HepG2 (cell line): ENCODE data around the gene NOS1AP. TPM values are rescaled to one million over a fixed set of nuclear protein-coding genes. Genes with fewer than 3 reads are reported as not detected.

Experiments
- JUN ChIP-seq: sonication (generic); formaldehyde crosslinking; IDR thresholded peaks from 2 replicates; pipeline ENCODE4 v1.4.0; 2020; ENCODE audit warnings: mild to moderate bottlenecking, missing genetic modification reagents
- THYN1 ChIP-seq: sonication (generic); formaldehyde crosslinking; IDR thresholded peaks from 2 replicates; pipeline ENCODE4 v1.8.1; 2023; ENCODE audit warnings: low read depth, mild to moderate bottlenecking, moderate library complexity, missing genetic modification reagents, borderline replicate concordance
- TRIM24 ChIP-seq: sonication (generic); formaldehyde crosslinking; IDR thresholded peaks from 2 replicates; pipeline ENCODE4 v1.8.0; 2022; ENCODE audit warnings: mild to moderate bottlenecking, missing genetic modification reagents
- ZNF883 ChIP-seq: sonication (generic); formaldehyde crosslinking; IDR thresholded peaks from 2 replicates; pipeline ENCODE4 v1.5.1; 2020; ENCODE audit warnings: mild to moderate bottlenecking, missing genetic modification reagents; ENCODE audit errors: not compliant biosample characterization
- polyA plus RNA-seq, 8 experiments: library from polyadenylated mRNA; depleted of rRNA in 3 of 8; stranded (reverse) in 7 of 8; unstranded in 1 of 8; fragments of >200 nt; fragmentation: Illumina TruSeq in 4 of 8; extraction: Trizol in 4 of 8; gene quantifications; 2 replicates each; pipeline versions ENCODE4 v1.2.1 to v1.2.3, GENCODE V29; 2011 to 2016; ENCODE audit warnings: low read depth in 4 of 8, missing spikeins in 1 of 8, mixed read lengths in 1 of 8; ENCODE audit not compliant: insufficient read depth in 1 of 8
- total RNA-seq, 5 experiments: library from RNA; depleted of rRNA; stranded (reverse); fragments of >200 nt; fragmentation: Illumina TruSeq; extraction: Trizol; gene quantifications; 2 replicates each; pipeline ENCODE4 v1.2.3, GENCODE V29; 2016; ENCODE audit warnings: low read depth in 1 of 5
- TF ChIP-seq, protein P1 (sequence below): sonication (generic); formaldehyde crosslinking; IDR thresholded peaks from 2 replicates; pipeline ENCODE4 v1.4.0; 2020; ENCODE audit warnings: mild to moderate bottlenecking, missing genetic modification reagents
- TF ChIP-seq, protein P2 (sequence below): sonication (generic); formaldehyde crosslinking; IDR thresholded peaks from 2 replicates; pipeline ENCODE4 v1.4.0; 2020; ENCODE audit warnings: mild to moderate bottlenecking, missing genetic modification reagents
- TF ChIP-seq, protein P3 (sequence below): sonication (generic); formaldehyde crosslinking; IDR thresholded peaks from 2 replicates; pipeline ENCODE4 v1.4.0; 2020; ENCODE audit warnings: mild to moderate bottlenecking, missing genetic modification reagents, borderline replicate concordance

NOS1AP gene
- total and polyA plus RNA-seq, 2 of the 13 experiments (the other 11 are each of a cell fraction or from before 2014, with no cell fraction given): 2.0 to 3.3 TPM

DNA sequence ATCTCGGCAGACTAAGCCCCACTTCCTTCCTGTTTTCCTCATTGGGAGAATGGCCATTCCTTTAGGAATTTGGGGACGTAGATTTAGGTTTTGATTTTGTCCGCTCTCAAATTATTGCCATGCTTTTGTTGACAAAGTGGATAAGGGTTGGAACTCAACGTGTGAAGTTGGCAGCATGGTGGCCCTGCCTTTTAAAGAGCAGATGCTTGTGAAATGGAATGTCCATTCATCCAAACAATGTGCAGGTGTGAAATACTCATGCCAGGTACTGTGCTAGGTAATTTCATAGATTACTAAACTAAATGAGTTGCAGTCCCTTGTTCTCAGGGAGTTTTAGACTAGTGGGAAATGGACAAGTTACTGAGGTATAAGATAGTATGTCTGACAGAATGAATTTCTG, 232.2 kb downstream of the NOS1AP start (continued):
- TF ChIP-seq, protein P1, sequence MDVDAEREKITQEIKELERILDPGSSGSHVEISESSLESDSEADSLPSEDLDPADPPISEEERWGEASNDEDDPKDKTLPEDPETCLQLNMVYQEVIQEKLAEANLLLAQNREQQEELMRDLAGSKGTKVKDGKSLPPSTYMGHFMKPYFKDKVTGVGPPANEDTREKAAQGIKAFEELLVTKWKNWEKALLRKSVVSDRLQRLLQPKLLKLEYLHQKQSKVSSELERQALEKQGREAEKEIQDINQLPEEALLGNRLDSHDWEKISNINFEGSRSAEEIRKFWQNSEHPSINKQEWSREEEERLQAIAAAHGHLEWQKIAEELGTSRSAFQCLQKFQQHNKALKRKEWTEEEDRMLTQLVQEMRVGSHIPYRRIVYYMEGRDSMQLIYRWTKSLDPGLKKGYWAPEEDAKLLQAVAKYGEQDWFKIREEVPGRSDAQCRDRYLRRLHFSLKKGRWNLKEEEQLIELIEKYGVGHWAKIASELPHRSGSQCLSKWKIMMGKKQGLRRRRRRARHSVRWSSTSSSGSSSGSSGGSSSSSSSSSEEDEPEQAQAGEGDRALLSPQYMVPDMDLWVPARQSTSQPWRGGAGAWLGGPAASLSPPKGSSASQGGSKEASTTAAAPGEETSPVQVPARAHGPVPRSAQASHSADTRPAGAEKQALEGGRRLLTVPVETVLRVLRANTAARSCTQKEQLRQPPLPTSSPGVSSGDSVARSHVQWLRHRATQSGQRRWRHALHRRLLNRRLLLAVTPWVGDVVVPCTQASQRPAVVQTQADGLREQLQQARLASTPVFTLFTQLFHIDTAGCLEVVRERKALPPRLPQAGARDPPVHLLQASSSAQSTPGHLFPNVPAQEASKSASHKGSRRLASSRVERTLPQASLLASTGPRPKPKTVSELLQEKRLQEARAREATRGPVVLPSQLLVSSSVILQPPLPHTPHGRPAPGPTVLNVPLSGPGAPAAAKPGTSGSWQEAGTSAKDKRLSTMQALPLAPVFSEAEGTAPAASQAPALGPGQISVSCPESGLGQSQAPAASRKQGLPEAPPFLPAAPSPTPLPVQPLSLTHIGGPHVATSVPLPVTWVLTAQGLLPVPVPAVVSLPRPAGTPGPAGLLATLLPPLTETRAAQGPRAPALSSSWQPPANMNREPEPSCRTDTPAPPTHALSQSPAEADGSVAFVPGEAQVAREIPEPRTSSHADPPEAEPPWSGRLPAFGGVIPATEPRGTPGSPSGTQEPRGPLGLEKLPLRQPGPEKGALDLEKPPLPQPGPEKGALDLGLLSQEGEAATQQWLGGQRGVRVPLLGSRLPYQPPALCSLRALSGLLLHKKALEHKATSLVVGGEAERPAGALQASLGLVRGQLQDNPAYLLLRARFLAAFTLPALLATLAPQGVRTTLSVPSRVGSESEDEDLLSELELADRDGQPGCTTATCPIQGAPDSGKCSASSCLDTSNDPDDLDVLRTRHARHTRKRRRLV (CRISPR knock-in tag): no peak
- TF ChIP-seq, protein P2, sequence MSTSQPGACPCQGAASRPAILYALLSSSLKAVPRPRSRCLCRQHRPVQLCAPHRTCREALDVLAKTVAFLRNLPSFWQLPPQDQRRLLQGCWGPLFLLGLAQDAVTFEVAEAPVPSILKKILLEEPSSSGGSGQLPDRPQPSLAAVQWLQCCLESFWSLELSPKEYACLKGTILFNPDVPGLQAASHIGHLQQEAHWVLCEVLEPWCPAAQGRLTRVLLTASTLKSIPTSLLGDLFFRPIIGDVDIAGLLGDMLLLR (CRISPR knock-in tag): no peak
- TF ChIP-seq ZNF883 (CRISPR knock-in tag) (no peak), THYN1 (no peak), TRIM24 (CRISPR knock-in tag) (no peak), JUN (CRISPR knock-in tag) (no peak)
- TF ChIP-seq, protein P3, sequence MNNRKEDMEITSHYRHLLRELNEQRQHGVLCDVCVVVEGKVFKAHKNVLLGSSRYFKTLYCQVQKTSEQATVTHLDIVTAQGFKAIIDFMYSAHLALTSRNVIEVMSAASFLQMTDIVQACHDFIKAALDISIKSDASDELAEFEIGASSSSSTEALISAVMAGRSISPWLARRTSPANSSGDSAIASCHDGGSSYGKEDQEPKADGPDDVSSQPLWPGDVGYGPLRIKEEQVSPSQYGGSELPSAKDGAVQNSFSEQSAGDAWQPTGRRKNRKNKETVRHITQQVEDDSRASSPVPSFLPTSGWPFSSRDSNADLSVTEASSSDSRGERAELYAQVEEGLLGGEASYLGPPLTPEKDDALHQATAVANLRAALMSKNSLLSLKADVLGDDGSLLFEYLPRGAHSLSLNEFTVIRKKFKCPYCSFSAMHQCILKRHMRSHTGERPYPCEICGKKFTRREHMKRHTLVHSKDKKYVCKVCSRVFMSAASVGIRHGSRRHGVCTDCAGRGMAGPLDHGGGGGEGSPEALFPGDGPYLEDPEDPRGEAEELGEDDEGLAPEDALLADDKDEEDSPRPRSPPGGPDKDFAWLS (CRISPR knock-in tag): no peak
